Osteoblast (primary cell): Measurements from ENCODE around the gene ZNF189. TPM values are rescaled to one million over a fixed set of nuclear protein-coding genes. Genes with fewer than 3 reads are reported as not detected.

Experiments
- DNase-seq: peaks from one replicate; pipeline ENCODE4 v3.0.0; 2011; ENCODE audit warnings: low spot score, mixed read lengths; ENCODE audit not compliant: insufficient read length; ENCODE audit errors: missing footprints
- H2AFZ ChIP-seq: 2 replicates; pipeline ENCODE4 v1.6.0; 2011; ENCODE audit warnings: mild to moderate bottlenecking, low read length
- H3K27ac ChIP-seq: 2 replicates; pipeline ENCODE4 v1.5.1; 2011; ENCODE audit warnings: mild to moderate bottlenecking, low read depth, low read length, moderate library complexity
- H3K27me3 ChIP-seq: 2 replicates; pipeline ENCODE4 v1.6.0; 2012; ENCODE audit warnings: mild to moderate bottlenecking, control low read depth, inconsistent platforms, low read length, moderate library complexity; ENCODE audit not compliant: insufficient read depth
- H3K36me3 ChIP-seq: 2 replicates; pipeline ENCODE4 v1.5.1; 2011; ENCODE audit warnings: mild to moderate bottlenecking, low read length, control low read depth, moderate library complexity; ENCODE audit not compliant: insufficient read depth
- H3K4me1 ChIP-seq: 2 replicates; pipeline ENCODE4 v1.5.1; 2011; ENCODE audit warnings: mild to moderate bottlenecking, low read length, control low read depth, moderate library complexity; ENCODE audit not compliant: insufficient read depth
- H3K4me2 ChIP-seq: 2 replicates; pipeline ENCODE4 v1.6.0; 2011; ENCODE audit warnings: mild to moderate bottlenecking, low read length; ENCODE audit not compliant: insufficient read depth
- H3K4me3 ChIP-seq: fragments of 200-600 bp; sonication (generic); 3 replicates; pipeline ENCODE4 v1.5.1; 2012; ENCODE audit warnings: mild to moderate bottlenecking, low read length, inconsistent platforms; ENCODE audit not compliant: insufficient read depth
- H3K79me2 ChIP-seq: 2 replicates; pipeline ENCODE4 v1.6.0; 2012; ENCODE audit warnings: mild to moderate bottlenecking, low read length, control low read depth, inconsistent platforms; ENCODE audit not compliant: insufficient read depth
- H3K9me3 ChIP-seq: 2 replicates; pipeline ENCODE4 v1.5.1; 2011; ENCODE audit warnings: low read depth, low read length, control low read depth
- H4K20me1 ChIP-seq: 2 replicates; pipeline ENCODE4 v1.6.0; 2012; ENCODE audit warnings: mild to moderate bottlenecking, low read length, control low read depth; ENCODE audit not compliant: insufficient read depth
- CTCF ChIP-seq: IDR thresholded peaks from 2 replicates; pipeline ENCODE4 v1.5.1; 2011; ENCODE audit warnings: mild to moderate bottlenecking, low read depth, low read length, moderate library complexity; ENCODE audit errors: extremely low read depth
- total RNA-seq: library from RNA; depleted of rRNA; stranded (reverse); fragments of >200 nt; gene quantifications from 2 replicates; pipeline ENCODE4 v1.2.3, GENCODE V29; 2012

The ZNF189 gene
- total RNA-seq: 17.7 and 19.2 TPM in 2 replicates

- Histone ChIP-seq H3K79me2 (peaks cover 88% of the 10 kb centered on the region), H3K9me3 (no peaks in the 10 kb centered on the region), H3K27ac (peak within 1 kb of the TSS; percentile 98), H3K4me1 (peaks cover 16% of the 10 kb centered on the region), H3K36me3 (peaks cover 33% of the 10 kb centered on the region), H2AFZ (peak within 1 kb of the TSS; percentile 99), H3K4me3 (peak within 1 kb of the TSS; percentile 95), H3K4me2 (peak within 1 kb of the TSS; percentile 95), H3K27me3 (no peaks in the 10 kb centered on the region), H4K20me1 (peaks cover 5% of the 10 kb centered on the region)
- no peak for TF ChIP-seq CTCF
- peak; percentile 97 for DNase-seq
Observed at GRCh38 chr9:101398068-101398929, at the start of gene ZNF189, which contains the start of gene MRPL50. Gene ZNF189 (plus strand): TSS chr9:101398851. CDS start chr9:101399157, 306 bp downstream. Gene MRPL50 (minus strand): TSS chr9:101398618. CDS start chr9:101398592, 26 bp downstream.

- no peak for TF ChIP-seq CTCF
- no peaks in the 10 kb centered on the region for H4K20me1 ChIP-seq
- H3K4me1 ChIP-seq: no peaks in the 10 kb centered on the region
- no peak overlapping the region for H2AFZ ChIP-seq
- H3K27ac ChIP-seq: no peak overlapping the region
- no peak overlapping the region for H3K4me3 ChIP-seq
- DNase-seq: no peak
- H3K4me2 ChIP-seq: no peak overlapping the region
- H3K79me2 ChIP-seq: no peaks in the 10 kb centered on the region
- no peaks in the 10 kb centered on the region for H3K9me3 ChIP-seq
- no peaks in the 10 kb centered on the region for H3K36me3 ChIP-seq
- H3K27me3 ChIP-seq: no peaks in the 10 kb centered on the region
Observed at GRCh38 chr9:101350285-101350684, 48.4 kb upstream of the ZNF189 start.

- Histone ChIP-seq H3K79me2 (no peaks in the 10 kb centered on the region), H3K4me2 (no peak overlapping the region), H3K4me3 (no peak overlapping the region), H3K27ac (no peak overlapping the region), H2AFZ (no peak overlapping the region), H3K4me1 (no peaks in the 10 kb centered on the region), H4K20me1 (no peaks in the 10 kb centered on the region), H3K36me3 (no peaks in the 10 kb centered on the region), H3K9me3 (no peaks in the 10 kb centered on the region), H3K27me3 (no peaks in the 10 kb centered on the region)
- TF ChIP-seq CTCF: no peak
- DNase-seq: no peak
Observed at GRCh38 chr9:101352892-101353463, 45.7 kb upstream of the ZNF189 start.

- no peaks in the 10 kb centered on the region for H3K79me2 ChIP-seq
- DNase-seq: no peak
- no peak overlapping the region for H2AFZ ChIP-seq
- H3K27me3 ChIP-seq: no peaks in the 10 kb centered on the region
- no peaks in the 10 kb centered on the region for H3K9me3 ChIP-seq
- H3K4me1 ChIP-seq: no peaks in the 10 kb centered on the region
- TF ChIP-seq CTCF: no peak
- no peak overlapping the region for H3K4me2 ChIP-seq
- no peaks in the 10 kb centered on the region for H4K20me1 ChIP-seq
- no peaks in the 10 kb centered on the region for H3K36me3 ChIP-seq
- no peak overlapping the region for H3K4me3 ChIP-seq
- H3K27ac ChIP-seq: no peak overlapping the region
Observed at GRCh38 chr9:101353683-101354082, 45.0 kb upstream of the ZNF189 start.
